ENCODE data around the gene CPA2. TPM values are rescaled to one million over a fixed set of nuclear protein-coding genes. Genes with fewer than 3 reads are reported as not detected.

CPA2 gene
- total and polyA plus RNA-seq, 2 experiments from 2014 or later: 198 to 303 TPM

- DNase-seq (ENCODE audit: low spot score): no peak
- Histone ChIP-seq H3K9me2 (replicated peaks; ENCODE audit: insufficient read depth) (no peaks in the 10 kb centered on the region), H3K79me2 (no peaks in the 10 kb centered on the region), H3K4me1 (ENCODE audit: insufficient read depth) (no peaks in the 10 kb centered on the region), H2AFZ (no peak overlapping the region), H3K4me2 (no peak overlapping the region), H3K4me3 (no peak overlapping the region), H3K27ac (no peak overlapping the region), H4K20me1 (ENCODE audit: insufficient read depth, poor library complexity, severe bottlenecking) (no peaks in the 10 kb centered on the region), H3K36me3 (replicated peaks; ENCODE audit: insufficient read depth, low read depth) (no peaks in the 10 kb centered on the region), H3K27me3 (no peaks in the 10 kb centered on the region), H3K9me3 (ENCODE audit: low read depth) (no peaks in the 10 kb centered on the region)
- 91% methylated on average over 5 of the region's 5 CpGs for WGBS (ENCODE audit: low lambda C conversion rate, missing lambda C conversion rate)
- no peak for TF ChIP-seq EZH2phosphoT487 (IDR thresholded peaks at IDR 0.05; ENCODE audit: low read depth, severe bottlenecking, unreplicated experiment)
- TF ChIP-seq EZH2 (IDR thresholded peaks at IDR 0.05; ENCODE audit: borderline replicate concordance): no peak
- no peak for TF ChIP-seq CTCF (IDR thresholded peaks at IDR 0.05; ENCODE audit: poor library complexity)
These were observed 36.9 kb downstream of the CPA2 start for GRCh38 chr7:130303551-130303950.

- no peak overlapping the region for H3K4me3 ChIP-seq
- H3K4me2 ChIP-seq: no peak overlapping the region
- H3K27me3 ChIP-seq: no peaks in the 10 kb centered on the region
- H3K27ac ChIP-seq: no peak overlapping the region
- no peaks in the 10 kb centered on the region for H3K36me3 ChIP-seq (replicated peaks; ENCODE audit: insufficient read depth, low read depth)
- H4K20me1 ChIP-seq (ENCODE audit: insufficient read depth, poor library complexity, severe bottlenecking): no peaks in the 10 kb centered on the region
- H3K9me3 ChIP-seq (ENCODE audit: low read depth): no peaks in the 10 kb centered on the region
- no peak for TF ChIP-seq EZH2 (IDR thresholded peaks at IDR 0.05; ENCODE audit: borderline replicate concordance)
- TF ChIP-seq CTCF (IDR thresholded peaks at IDR 0.05; ENCODE audit: poor library complexity): no peak
- TF ChIP-seq EZH2phosphoT487 (IDR thresholded peaks at IDR 0.05; ENCODE audit: low read depth, severe bottlenecking, unreplicated experiment): no peak
- 71% methylated on average over 5 of the region's 5 CpGs for WGBS (ENCODE audit: low lambda C conversion rate, missing lambda C conversion rate)
- H3K79me2 ChIP-seq: no peaks in the 10 kb centered on the region
- no peak for DNase-seq (ENCODE audit: low spot score)
- H3K9me2 ChIP-seq (replicated peaks; ENCODE audit: insufficient read depth): no peaks in the 10 kb centered on the region
- H3K4me1 ChIP-seq (ENCODE audit: insufficient read depth): no peaks in the 10 kb centered on the region
- no peak overlapping the region for H2AFZ ChIP-seq
These were observed 37.3 kb downstream of the CPA2 start for GRCh38 chr7:130303982-130304381.

- no peak overlapping the region for H3K27ac ChIP-seq
- H3K4me2 ChIP-seq: no peak overlapping the region
- no peaks in the 10 kb centered on the region for H3K79me2 ChIP-seq
- no peaks in the 10 kb centered on the region for H3K9me2 ChIP-seq (replicated peaks; ENCODE audit: insufficient read depth)
- no peaks in the 10 kb centered on the region for H3K36me3 ChIP-seq (replicated peaks; ENCODE audit: insufficient read depth, low read depth)
- TF ChIP-seq EZH2 (IDR thresholded peaks at IDR 0.05; ENCODE audit: borderline replicate concordance) (no peak), EZH2phosphoT487 (IDR thresholded peaks at IDR 0.05; ENCODE audit: low read depth, severe bottlenecking, unreplicated experiment) (no peak), CTCF (IDR thresholded peaks at IDR 0.05; ENCODE audit: poor library complexity) (no peak)
- H3K9me3 ChIP-seq (ENCODE audit: low read depth): no peaks in the 10 kb centered on the region
- no peak for DNase-seq (ENCODE audit: low spot score)
- H2AFZ ChIP-seq: no peak overlapping the region
- H3K4me1 ChIP-seq (ENCODE audit: insufficient read depth): no peaks in the 10 kb centered on the region
- H3K4me3 ChIP-seq: no peak overlapping the region
- H3K27me3 ChIP-seq: no peaks in the 10 kb centered on the region
- H4K20me1 ChIP-seq (ENCODE audit: insufficient read depth, poor library complexity, severe bottlenecking): no peaks in the 10 kb centered on the region
- WGBS (ENCODE audit: low lambda C conversion rate, missing lambda C conversion rate): 96% methylated on average over 3 of the region's 3 CpGs
These were observed 38.2 kb downstream of the CPA2 start for GRCh38 chr7:130304878-130305277.

Measured in hepatocyte (in vitro differentiated cells).